GM19099 (cell line): ENCODE measurements around the gene DTNBP1.

ENCODE experiments used
- POLR2A ChIP-seq: IDR thresholded peaks from 3 replicates; pipeline ENCODE4 v1.6.1; 2011; ENCODE audit warnings: low read depth; ENCODE audit not compliant: insufficient read length; ENCODE audit errors: extremely low read depth

The DTNBP1 gene

DNA sequence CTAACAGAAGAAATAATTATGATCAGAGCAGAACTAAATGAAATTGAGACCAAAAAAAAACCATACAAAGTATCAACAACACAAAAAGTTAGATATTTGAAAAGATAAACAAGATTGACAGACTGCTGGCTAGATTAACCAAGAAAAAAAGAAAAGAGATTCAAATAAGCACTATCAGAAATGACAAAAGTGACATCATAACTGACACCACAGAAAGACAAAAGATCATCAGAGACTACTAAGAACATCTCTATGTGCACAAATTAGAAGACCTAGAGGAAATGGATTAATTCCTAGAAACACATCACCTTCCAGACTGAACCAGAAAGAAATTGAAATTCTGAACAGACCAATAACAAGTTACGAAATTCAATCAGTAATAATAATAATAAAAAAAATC lies 17.9 kb downstream of the DTNBP1 start:
- no peak for TF ChIP-seq POLR2A

DNA sequence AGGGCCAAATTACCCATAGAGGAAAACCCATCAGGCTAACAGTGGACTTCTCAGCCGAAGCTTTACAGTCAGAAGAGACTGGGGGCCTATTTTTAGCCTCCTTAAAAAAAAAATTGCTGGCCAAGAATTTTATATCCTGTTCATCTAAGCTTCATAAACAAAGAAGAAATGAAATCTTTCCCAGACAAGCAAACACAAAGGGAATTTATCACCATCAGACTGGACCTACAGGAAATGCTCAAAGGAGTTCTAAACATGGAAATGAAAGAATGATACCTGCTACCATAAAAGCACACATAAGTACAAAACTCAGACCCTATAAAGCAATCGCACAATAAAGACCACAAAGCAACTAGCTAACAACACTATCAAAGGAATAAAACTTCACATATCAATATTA lies 19.3 kb downstream of the DTNBP1 start:
- TF ChIP-seq POLR2A = no peak

DNA sequence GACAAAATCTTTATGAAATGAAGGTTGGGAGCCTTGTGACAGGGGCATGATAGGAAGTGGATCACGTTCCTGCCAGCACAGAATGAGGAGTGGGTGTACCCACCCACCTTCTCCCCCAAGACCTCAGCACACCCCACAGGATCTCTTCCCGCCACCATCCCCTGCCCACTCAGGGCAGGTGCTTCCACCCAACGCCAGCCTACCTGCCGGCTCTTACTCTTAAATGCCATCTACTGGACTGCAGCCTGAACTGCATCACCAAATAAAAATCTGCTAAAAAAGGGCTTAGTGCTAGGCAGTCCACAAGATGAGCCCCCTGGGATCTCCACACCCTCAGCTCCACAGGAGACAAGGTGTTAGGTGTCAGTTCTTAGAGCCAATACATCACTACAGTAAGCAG lies 20.6 kb downstream of the DTNBP1 start:
- TF ChIP-seq POLR2A = no peak

DNA sequence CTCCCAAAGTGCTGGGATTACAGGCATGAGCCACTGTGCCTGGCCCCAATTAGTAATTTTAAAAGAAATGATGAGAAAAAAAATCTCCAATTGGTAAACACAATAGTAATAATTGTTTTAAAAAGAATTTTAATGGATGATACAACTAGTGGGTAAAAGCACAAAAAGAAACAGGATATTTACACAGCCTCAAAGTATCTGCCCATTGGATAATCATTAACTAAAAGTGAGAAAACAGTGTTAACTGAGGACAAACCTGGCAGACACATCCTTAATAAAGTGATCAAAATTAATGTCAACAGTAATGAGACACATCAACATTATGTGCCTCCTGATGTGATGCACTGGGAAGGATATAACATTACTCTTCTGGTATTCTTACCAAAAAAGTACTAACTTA lies 24.5 kb downstream of the DTNBP1 start:
- TF ChIP-seq POLR2A = no peak

DNA sequence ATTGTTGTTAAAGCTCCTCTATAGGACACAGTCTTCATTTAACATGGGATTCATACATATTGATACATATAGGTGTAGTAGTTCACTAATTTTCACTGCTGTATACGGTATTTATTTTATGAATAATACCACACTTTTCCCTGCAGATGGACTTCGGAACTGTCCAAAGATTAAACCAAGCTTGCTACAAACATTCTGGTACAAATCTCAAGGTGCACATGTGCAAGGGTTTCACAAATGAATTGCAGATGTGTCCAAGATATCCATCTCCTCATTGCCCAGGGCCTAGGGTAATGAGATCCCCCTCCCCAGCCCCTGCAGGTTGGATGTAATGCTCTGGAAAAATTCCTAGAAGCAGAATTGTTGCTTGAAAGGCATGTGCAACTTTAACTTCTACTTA lies 31.4 kb downstream of the DTNBP1 start:
- TF ChIP-seq POLR2A = no peak

DNA sequence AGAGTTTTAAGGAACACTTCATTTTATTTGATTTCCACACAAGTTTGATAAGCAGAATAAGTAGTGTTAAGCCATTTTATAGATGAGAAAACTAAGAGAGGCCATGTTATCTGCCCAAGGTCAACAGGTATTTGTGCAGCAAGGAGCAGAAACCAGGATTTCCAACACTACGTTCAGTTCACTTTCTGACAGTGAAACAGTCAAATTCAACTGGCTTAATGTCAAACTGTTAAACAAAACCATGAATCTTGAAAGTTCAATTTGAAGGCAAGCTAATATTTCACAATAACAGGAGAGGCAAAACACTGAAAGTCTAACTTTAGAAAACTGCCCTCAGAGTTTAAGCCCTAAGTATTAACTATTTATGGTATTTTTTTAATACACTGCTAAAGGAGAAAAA lies 32.6 kb downstream of the DTNBP1 start:
- TF ChIP-seq POLR2A = no peak

GRCh38 chr6:15629487-15629886 lies 33.3 kb downstream of the DTNBP1 start:
- no peak for TF ChIP-seq POLR2A

DNA sequence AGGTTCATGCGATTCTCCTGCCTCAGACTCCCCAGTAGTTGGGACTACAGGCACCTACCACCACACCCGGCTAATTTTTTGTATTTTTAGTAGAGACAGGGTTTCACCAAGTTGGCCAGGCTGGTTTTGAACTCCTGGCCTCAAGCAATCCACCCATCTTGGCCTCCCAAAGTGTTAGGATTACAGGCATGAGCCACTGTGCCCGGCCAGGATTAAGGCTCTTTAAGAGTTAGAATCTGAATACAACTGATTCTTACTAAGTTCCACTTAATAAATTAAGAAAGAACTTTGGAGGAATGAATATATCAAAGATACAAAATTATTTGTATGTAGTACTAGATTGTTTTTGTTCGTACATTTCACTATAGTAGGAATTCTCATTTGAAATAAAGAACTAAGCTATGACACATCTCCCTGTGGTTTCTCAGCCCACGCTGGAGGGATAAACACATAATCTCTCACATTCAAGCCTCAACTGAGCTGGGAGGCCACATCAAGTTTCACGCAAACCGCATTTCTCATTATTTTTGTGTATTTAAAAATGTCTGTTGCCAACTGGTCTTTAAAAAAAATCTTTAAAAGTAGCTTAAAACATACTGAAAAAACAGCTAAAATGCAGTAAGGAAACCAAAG lies 34.2 kb downstream of the DTNBP1 start:
- TF ChIP-seq POLR2A = no peak

DNA sequence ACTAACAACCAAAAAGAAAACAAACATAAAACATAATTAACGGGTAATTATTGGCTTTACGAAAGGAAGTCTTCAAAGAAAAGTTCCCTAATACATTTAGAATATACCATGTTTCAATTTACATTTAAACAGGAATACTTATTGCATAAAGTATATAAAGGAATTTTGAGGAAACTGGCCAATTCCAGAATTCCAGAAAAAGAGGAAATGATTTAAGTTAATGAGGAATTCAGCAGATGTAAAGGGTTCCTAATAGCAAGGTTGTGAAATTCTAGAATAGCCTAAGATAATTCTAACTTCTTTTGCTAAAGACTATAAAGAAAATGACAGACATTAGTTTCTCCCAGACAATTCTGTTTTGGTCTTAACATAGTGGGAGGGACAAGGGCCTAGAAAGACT lies 35.0 kb downstream of the DTNBP1 start:
- TF ChIP-seq POLR2A = no peak

DNA sequence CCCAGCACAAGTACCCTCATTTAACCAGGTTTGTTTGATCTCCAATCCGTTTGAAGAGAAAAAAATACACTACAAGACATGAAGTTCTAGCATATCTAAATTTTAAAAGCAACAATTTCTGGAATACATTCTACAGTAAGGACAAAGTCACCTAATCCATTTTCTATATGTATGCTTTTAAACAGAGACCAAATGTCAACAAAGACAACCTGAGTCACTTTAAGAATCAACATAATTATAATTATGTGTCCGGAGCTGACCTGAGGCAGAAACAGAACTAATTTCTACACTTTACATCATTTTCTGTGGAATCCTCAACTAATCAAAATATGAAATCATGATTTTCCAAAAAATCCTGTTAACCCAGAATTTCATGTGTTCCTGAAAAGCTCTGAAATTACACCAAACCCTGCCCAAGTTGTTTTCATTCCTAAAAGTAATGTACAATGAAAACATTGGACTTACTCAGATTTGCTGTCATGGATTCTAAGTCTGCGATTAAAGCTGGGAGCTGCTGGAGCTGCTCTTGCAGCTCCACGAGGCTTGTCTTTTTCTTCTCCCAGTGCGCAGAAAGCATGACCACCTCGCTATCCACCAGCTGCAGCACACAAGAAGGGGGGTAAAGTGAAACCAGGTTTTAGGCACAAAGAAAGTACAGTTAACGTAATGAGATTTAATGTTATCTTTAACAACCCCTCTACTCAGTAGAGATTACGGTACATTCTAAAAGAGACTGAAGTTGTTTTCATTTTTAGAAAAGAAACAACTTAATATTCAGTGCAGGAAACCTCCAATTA lies 35.8 kb downstream of the DTNBP1 start:
- TF ChIP-seq POLR2A = no peak

DNA sequence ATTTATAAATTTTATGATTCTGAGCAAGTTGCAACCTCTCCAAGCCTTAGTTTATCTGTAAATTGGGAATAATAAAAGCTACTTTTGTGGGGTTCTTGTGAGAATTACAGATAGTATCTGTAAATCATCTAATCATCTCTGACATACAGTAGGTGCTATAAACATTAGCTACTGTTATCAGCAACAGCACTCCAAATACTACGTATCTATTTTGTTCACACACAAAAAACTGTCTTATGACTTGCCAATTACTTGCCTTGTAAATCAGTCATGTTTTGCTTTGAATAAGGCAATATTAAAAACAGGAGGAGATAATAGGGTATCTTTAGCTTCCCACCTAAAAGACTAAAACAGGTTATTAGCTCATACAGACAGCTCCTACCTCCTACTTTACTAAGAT lies 36.7 kb downstream of the DTNBP1 start:
- no peak for TF ChIP-seq POLR2A

DNA sequence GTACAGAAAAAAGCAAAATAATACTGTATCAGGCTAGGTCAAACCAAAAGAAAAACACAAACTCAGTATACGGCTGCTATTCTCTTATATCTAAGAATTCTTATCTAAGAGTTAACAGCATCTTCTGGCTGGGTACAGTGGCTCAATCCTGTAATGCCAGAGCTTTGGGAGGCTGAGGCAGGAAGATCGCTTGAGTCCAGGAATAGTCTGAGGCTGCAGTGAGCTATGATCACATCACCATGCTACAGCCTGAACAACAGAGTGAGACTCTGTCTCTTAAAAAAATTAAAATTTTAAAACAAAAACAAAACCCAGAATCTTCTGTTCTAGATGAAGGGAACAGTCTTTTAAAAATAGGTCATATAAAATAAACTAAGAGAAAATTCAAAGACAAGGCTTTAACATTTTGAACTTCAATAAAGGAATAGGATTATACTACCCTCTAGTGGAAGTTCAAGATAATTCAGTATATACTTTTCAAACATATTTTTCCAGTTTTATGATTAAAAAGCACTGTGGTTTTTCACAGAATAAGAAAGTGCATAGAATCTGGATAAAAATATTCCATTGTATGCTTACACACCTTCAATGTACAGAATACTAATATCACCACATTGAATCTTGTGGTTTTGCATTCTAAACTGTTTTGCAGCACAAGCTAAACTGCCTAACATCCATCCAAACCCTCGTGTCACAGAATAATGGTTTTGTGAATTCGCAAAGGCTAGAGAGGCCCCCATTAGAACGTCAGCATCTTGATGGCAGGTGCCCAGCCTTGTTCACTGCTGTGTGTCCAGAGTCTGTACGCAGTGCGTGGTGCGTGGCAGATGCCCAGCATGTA lies 39.3 kb downstream of the DTNBP1 start:
- no peak for TF ChIP-seq POLR2A

DNA sequence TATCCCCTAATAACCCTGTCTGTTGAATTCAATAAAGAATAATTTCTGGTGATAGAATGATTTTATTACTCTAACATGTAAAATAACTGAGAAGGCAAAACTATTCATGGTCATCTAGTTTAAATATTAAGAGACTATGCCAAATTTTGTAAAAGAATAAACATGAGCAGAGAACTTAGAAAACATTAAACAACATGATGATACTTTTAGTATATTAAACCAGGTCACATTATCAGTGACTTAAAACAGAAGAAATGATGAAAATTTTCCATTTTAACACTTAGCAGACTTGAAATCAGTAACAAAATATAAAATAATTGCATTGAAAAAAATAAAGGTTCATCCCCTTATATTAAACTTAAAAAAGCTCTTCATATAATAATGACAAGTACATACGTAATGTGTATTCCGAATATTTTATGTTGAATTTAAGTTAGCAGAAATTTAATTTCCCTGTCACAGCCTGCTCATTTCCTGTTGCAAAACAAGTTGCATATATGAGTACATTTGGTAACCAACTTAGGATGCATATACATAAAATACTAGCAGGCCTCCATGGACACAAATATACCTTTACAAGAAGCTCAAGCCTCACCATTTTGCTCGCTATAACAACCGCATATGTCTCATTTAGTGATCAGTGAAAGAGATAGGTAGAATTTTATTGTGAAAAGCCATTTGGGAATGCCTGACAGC lies 40.6 kb downstream of the DTNBP1 start:
- no peak for TF ChIP-seq POLR2A

DNA sequence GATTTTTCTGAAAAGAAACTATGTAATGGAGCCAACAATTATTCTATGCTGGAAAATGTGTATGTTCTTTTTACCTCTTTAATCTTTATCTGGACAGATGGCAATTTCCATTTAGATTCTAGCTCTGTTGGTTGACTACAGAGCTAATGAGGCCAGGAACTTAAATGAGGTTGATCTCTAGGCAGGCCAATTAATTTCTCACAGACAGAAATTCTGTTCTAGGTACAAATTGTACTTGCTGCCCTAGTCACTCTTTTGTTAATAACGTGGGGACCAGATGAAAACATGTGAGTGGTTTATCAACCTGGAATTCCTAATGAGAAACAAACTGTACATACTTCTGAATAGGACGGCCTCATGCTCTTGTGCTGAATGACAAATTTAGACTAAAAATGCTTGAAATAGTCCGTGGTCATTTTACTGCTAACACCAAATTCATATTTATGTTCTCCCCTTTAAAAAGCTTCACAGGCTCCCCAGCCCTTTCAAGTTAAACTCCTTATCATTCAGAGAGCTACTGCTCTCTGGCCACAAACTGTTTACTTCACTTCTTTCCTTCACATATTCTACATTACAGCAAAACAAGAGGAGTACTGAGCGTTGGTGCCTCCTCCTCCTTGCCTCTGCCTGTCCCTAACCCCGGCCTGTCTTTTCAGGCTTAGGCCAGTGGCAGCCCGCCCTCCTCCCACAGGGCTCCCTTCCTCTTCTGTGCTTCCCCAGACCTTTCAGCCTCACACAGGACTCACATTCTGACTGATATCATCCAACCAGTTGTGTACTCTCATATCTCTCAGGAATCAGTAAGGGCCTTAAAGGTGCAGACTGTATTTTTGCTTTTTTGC lies 41.4 kb downstream of the DTNBP1 start:
- no peak for TF ChIP-seq POLR2A
